ENCODE data around the gene SIM1.

Gene SIM1

GRCh38 chr6:100456141-100456907 is 8.4 kb downstream of the SIM1 start:
- no peak for DNase-seq (ENCODE audit: low read depth)

GRCh38 chr6:100455230-100456124 is 9.2 kb downstream of the SIM1 start:
- DNase-seq (ENCODE audit: low read depth), result no peak

GRCh38 chr6:100454551-100455229 is 10.0 kb downstream of the SIM1 start:
- no peak for DNase-seq (ENCODE audit: low read depth)

GRCh38 chr6:100453701-100454521 is 10.8 kb downstream of the SIM1 start:
- no peak for DNase-seq (ENCODE audit: low read depth)

GRCh38 chr6:100452998-100453397 is 11.7 kb downstream of the SIM1 start:
- DNase-seq (ENCODE audit: low read depth), result no peak

- DNase-seq (ENCODE audit: low read depth), result no peak
These were observed 13.1 kb downstream of the SIM1 start for GRCh38 chr6:100451577-100451976.

GRCh38 chr6:100449239-100449691 is 15.5 kb downstream of the SIM1 start:
- no peak for DNase-seq (ENCODE audit: low read depth)

GRCh38 chr6:100447900-100448748 is 16.6 kb downstream of the SIM1 start:
- no peak for DNase-seq (ENCODE audit: low read depth)

GRCh38 chr6:100447081-100447899 is 17.4 kb downstream of the SIM1 start:
- no peak for DNase-seq (ENCODE audit: low read depth)

- no peak for DNase-seq (ENCODE audit: low read depth)
These were observed 18.3 kb downstream of the SIM1 start for GRCh38 chr6:100446115-100447080.

GRCh38 chr6:100445512-100445911 is 19.2 kb downstream of the SIM1 start:
- DNase-seq (ENCODE audit: low read depth), result no peak

GRCh38 chr6:100440935-100441334 is 23.8 kb downstream of the SIM1 start:
- DNase-seq (ENCODE audit: low read depth), result no peak

- no peak for DNase-seq (ENCODE audit: low read depth)
These were observed 29.4 kb downstream of the SIM1 start for GRCh38 chr6:100435299-100435698.

- no peak for DNase-seq (ENCODE audit: low read depth)
These were observed 30.8 kb downstream of the SIM1 start for GRCh38 chr6:100433726-100434435.

GRCh38 chr6:100432136-100432535 is 32.6 kb downstream of the SIM1 start:
- no peak for DNase-seq (ENCODE audit: low read depth)

GRCh38 chr6:100430962-100431361 is 33.8 kb downstream of the SIM1 start:
- no peak for DNase-seq (ENCODE audit: low read depth)

GRCh38 chr6:100427452-100427851 is 37.3 kb downstream of the SIM1 start:
- no peak for DNase-seq (ENCODE audit: low read depth)
